IMR-90 (cell line): ENCODE measurements around the gene NEUROD4. TPM values are rescaled to one million over a fixed set of nuclear protein-coding genes. Genes with fewer than 3 reads are reported as not detected.

Experiments
- ATAC-seq: fragments of 200-7000 bp; cut with Tn5 transposase; 2 replicates; pipeline ENCODE4 v1.9.1; 2020; ENCODE audit warnings: low read depth, mild to moderate bottlenecking, moderate library complexity
- BruUV-seq: library from RNA; stranded (reverse); fragments of 400-500 nt; replicated peaks from 2 replicates; lab custom pipeline; 2021; lab: Mats Ljungman, UMichigan
- CTCF ChIA-PET: fragments of 300-600 bp; formaldehyde crosslinking; extraction: SDS; loops from one replicate; lab custom pipeline; 2021; ENCODE audit warnings: antibody characterized with exemption; lab: Yijun Ruan, JAX
- POLR2A ChIA-PET: fragments of 300-600 bp; sonication (Branson Sonifier 250); formaldehyde crosslinking; loops from one replicate; lab custom pipeline; 2022; ENCODE audit warnings: antibody characterized with exemption; ENCODE audit not compliant: unreplicated experiment; lab: Charles Lee
- DNase-seq: peaks from one replicate; pipeline ENCODE4 v3.0.0; 2013
- H2AFZ ChIP-seq: replicated peaks from 2 replicates; pipeline ENCODE3; 2013; ENCODE audit warnings: low read length, mild to moderate bottlenecking; ENCODE audit not compliant: poor library complexity
- H2AK5ac ChIP-seq: 2 replicates; pipeline ENCODE4 v1.6.1; 2013; ENCODE audit warnings: low read depth, low read length, inconsistent platforms
- H2AK9ac ChIP-seq: replicated peaks from 2 replicates; pipeline ENCODE3; 2013; ENCODE audit warnings: mild to moderate bottlenecking, low read depth, low read length, moderate library complexity; ENCODE audit not compliant: poor library complexity
- H2BK120ac ChIP-seq: 2 replicates; pipeline ENCODE4 v1.6.1; 2013; ENCODE audit warnings: low read depth, low read length, inconsistent platforms
- H2BK15ac ChIP-seq: 3 replicates; pipeline ENCODE4 v1.6.1; 2013; ENCODE audit warnings: low read depth, low read length, inconsistent platforms
- H2BK20ac ChIP-seq: 2 replicates; pipeline ENCODE4 v1.6.1; 2013; ENCODE audit warnings: low read depth, mild to moderate bottlenecking, inconsistent platforms, low read length, moderate library complexity
- H2BK5ac ChIP-seq: 2 replicates; pipeline ENCODE4 v1.6.1; 2013; ENCODE audit warnings: mild to moderate bottlenecking, low read depth, low read length, inconsistent platforms; ENCODE audit not compliant: poor library complexity, severe bottlenecking
- H3K14ac ChIP-seq: replicated peaks from 2 replicates; pipeline ENCODE4 v1.6.1; 2013; ENCODE audit warnings: low read depth, low read length, inconsistent platforms
- H3K18ac ChIP-seq: 2 replicates; pipeline ENCODE4 v1.6.1; 2013; ENCODE audit warnings: low read depth, low read length, control low read depth
- H3K23ac ChIP-seq: 2 replicates; pipeline ENCODE4 v1.6.1; 2013; ENCODE audit warnings: low read depth, low read length, inconsistent platforms
- H3K27ac ChIP-seq: 2 replicates; pipeline ENCODE4 v1.5.1; 2013; ENCODE audit warnings: mild to moderate bottlenecking, control low read depth, low read length; ENCODE audit not compliant: insufficient read depth
- H3K27me3 ChIP-seq: 2 replicates; pipeline ENCODE4 v1.6.1; 2013; ENCODE audit warnings: low read length; ENCODE audit not compliant: control insufficient read depth, insufficient read depth
- H3K36me3 ChIP-seq: 2 replicates; pipeline ENCODE4 v1.6.1; 2013; ENCODE audit warnings: low read length, mixed read lengths; ENCODE audit not compliant: control insufficient read depth, insufficient read depth
- H3K4ac ChIP-seq: 2 replicates; pipeline ENCODE4 v1.6.1; 2013; ENCODE audit warnings: low read depth, low read length, inconsistent platforms
- H3K4me1 ChIP-seq: 2 replicates; pipeline ENCODE4 v1.6.1; 2013; ENCODE audit warnings: low read length, mixed read lengths; ENCODE audit not compliant: control insufficient read depth, insufficient read depth
- H3K4me2 ChIP-seq: 2 replicates; pipeline ENCODE4 v1.6.1; 2013; ENCODE audit warnings: low read depth, mild to moderate bottlenecking, control low read depth, low read length, moderate library complexity
- H3K4me3 ChIP-seq: 2 replicates; pipeline ENCODE4 v1.5.1; 2013; ENCODE audit warnings: low read depth, mild to moderate bottlenecking, control low read depth, low read length, moderate library complexity; ENCODE audit not compliant: insufficient read depth
- H3K56ac ChIP-seq: 2 replicates; pipeline ENCODE4 v1.6.1; 2013; ENCODE audit warnings: low read length, inconsistent platforms; ENCODE audit not compliant: insufficient read depth; ENCODE audit errors: extremely low read depth
- H3K79me1 ChIP-seq, 2 experiments: 2 replicates each; pipeline ENCODE4 v1.6.1; 2013; ENCODE audit warnings: low read length in 2 of 2, inconsistent platforms in 1 of 2, low read depth in 1 of 2
- H3K9ac ChIP-seq: 2 replicates; pipeline ENCODE4 v1.6.1; 2013; ENCODE audit warnings: low read depth, low read length, control low read depth
- H3K9me1 ChIP-seq: 2 replicates; pipeline ENCODE4 v1.6.1; 2013; ENCODE audit warnings: low read length, inconsistent platforms; ENCODE audit not compliant: insufficient read depth
- H3K9me3 ChIP-seq: 2 replicates; pipeline ENCODE4 v1.6.1; 2013; ENCODE audit warnings: low read length; ENCODE audit not compliant: control insufficient read depth, insufficient read depth
- H4K20me1 ChIP-seq: 2 replicates; pipeline ENCODE4 v1.6.1; 2013; ENCODE audit warnings: low read length, inconsistent platforms; ENCODE audit not compliant: insufficient read depth
- H4K5ac ChIP-seq: 2 replicates; pipeline ENCODE4 v1.6.1; 2013; ENCODE audit warnings: mild to moderate bottlenecking, low read depth, low read length, control low read depth
- H4K8ac ChIP-seq, 2 experiments: 2 replicates each; pipeline ENCODE4 v1.6.1; 2013; ENCODE audit warnings: low read depth in 2 of 2, low read length in 2 of 2, control low read depth in 1 of 2, inconsistent platforms in 1 of 2
- H4K91ac ChIP-seq: 2 replicates; pipeline ENCODE4 v1.6.1; 2013; ENCODE audit warnings: low read depth, low read length, inconsistent platforms; ENCODE audit not compliant: insufficient read depth
- CEBPB ChIP-seq: IDR thresholded peaks from 2 replicates; pipeline ENCODE4 v1.6.1; 2012; ENCODE audit warnings: low read depth, low read length, improper control_type of control experiment
- SMC3 ChIP-seq: fragments of 150-350 bp; IDR thresholded peaks from 2 replicates; pipeline ENCODE4 v1.6.1; 2016; ENCODE audit warnings: low read depth, mild to moderate bottlenecking, antibody characterized with exemption, low read length, moderate library complexity
- WGBS, 2 experiments: methylation state at CpG; one replicate each; pipeline versions ENCODE4 v1.1.5 to v1.1.7; 2013; ENCODE audit warnings: missing lambda C conversion rate in 2 of 2; ENCODE audit not compliant: insufficient read length in 1 of 2; ENCODE audit errors: extremely low coverage in 2 of 2; 5-methylcytosine and 5-hydroxymethylcytosine counted together
- dilution Hi-C: fragments of 300-500 bp; cut with HindIII; formaldehyde crosslinking; loops from one replicate; pipeline ENCODE4 v1.14.3; 2018; ENCODE audit warnings: low sequenced_read_pairs; ENCODE audit not compliant: unreplicated experiment
- in situ Hi-C: fragments of 300-500 bp; cut with MboI; formaldehyde crosslinking; loops from 3 replicates; pipeline ENCODE4 v1.14.3; 2019; ENCODE audit warnings: low sequenced_read_pairs, inconsistent platforms, mixed read lengths
- intact Hi-C: fragments of 100-400 bp; cut with micrococcal nuclease; formaldehyde crosslinking; loops from 2 replicates; pipeline ENCODE4 v1.10.0; 2022
- polyA plus RNA-seq, 3 experiments: library from polyadenylated mRNA; depleted of rRNA; stranded (reverse); fragments of >200 nt; gene quantifications; 2 replicates each; pipeline ENCODE4 v1.2.3, GENCODE V29; 2012; ENCODE audit warnings: low replicate concordance in 1 of 3
- total RNA-seq: library from RNA; depleted of rRNA; stranded (reverse); fragments of >200 nt; gene quantifications from 2 replicates; pipeline ENCODE4 v1.2.3, GENCODE V29; 2012

The NEUROD4 gene
- total and polyA plus RNA-seq, 2 of the 4 experiments (the other 2 are of a cell fraction) = not detected

- CTCF ChIA-PET = interaction anchor here (1.4 kb wide), 1 partner anchor 25 kb away, joined by 5 read pairs; no protein-coding TSS in a partner anchor
- no CpG with 5 or more reads among the region's 3 CpGs for WGBS, 2 experiments
Observed at GRCh38 chr12:55043542-55043941, 23.8 kb downstream of the NEUROD4 start.

More at GRCh38 chr12:55043542-55043941, 23.8 kb downstream of the NEUROD4 start:
- H2BK20ac ChIP-seq = no peak overlapping the region
- no peaks in the 10 kb centered on the region for H3K79me1 ChIP-seq
- POLR2A ChIA-PET = no interaction called here
- ATAC-seq (no peak), DNase-seq (no peak)
- no peak overlapping the region for H2BK5ac ChIP-seq
- no peak overlapping the region for H3K23ac ChIP-seq
- H3K56ac ChIP-seq = no peak overlapping the region
- H2AK5ac ChIP-seq = no peak overlapping the region
- dilution Hi-C loops (no loop called here), in situ Hi-C loops (no loop called here), intact Hi-C loops (no loop called here)
- H3K4me1 ChIP-seq = no peaks in the 10 kb centered on the region
- H3K4ac ChIP-seq = no peak overlapping the region
- no peak overlapping the region for H4K91ac ChIP-seq
- H3K27ac ChIP-seq = no peak overlapping the region
- no peaks in the 10 kb centered on the region for H4K20me1 ChIP-seq
- no peak overlapping the region for H2BK120ac ChIP-seq
- no peaks in the 10 kb centered on the region for H3K36me3 ChIP-seq
- no peak overlapping the region for H2AK9ac ChIP-seq
- no peak overlapping the region for H3K4me2 ChIP-seq
- H3K18ac ChIP-seq = no peak overlapping the region
- TF ChIP-seq CEBPB = peak; percentile 38
- no peak for TF ChIP-seq SMC3
- H3K4me3 ChIP-seq = no peak overlapping the region
- no peak overlapping the region for H2AFZ ChIP-seq
- H3K14ac ChIP-seq = no peak overlapping the region
- no peaks in the 10 kb centered on the region; the same call in 1 of the 2 replicates for H3K27me3 ChIP-seq
- H3K9me3 ChIP-seq = no peaks in the 10 kb centered on the region
- BruUV-seq = no TSS peak
- no peak overlapping the region for H4K5ac ChIP-seq
- H3K9ac ChIP-seq = no peak overlapping the region
- no peaks in the 10 kb centered on the region for H3K9me1 ChIP-seq
- H2BK15ac ChIP-seq = no peak overlapping the region
- no peak overlapping the region for H4K8ac ChIP-seq
